Suppressor macrophage (primary cell): Measurements from ENCODE around the gene PPP1R37.

Experiments used
- DNase-seq, 4 experiments: peaks; one replicate each; pipeline ENCODE4 v3.0.0-alpha.2; 2020 to 2022
- total RNA-seq, 17 experiments: gene quantifications; one replicate each; lab custom pipeline; 2026; ENCODE audit warnings: mixed read lengths in 6 of 17, inconsistent platforms in 3 of 17; lab: John Stamatoyannopoulos, UW

Gene PPP1R37
- 9.1 to 80.4 (median 39.1) reads per million in 17 experiments for total RNA-seq

DNA sequence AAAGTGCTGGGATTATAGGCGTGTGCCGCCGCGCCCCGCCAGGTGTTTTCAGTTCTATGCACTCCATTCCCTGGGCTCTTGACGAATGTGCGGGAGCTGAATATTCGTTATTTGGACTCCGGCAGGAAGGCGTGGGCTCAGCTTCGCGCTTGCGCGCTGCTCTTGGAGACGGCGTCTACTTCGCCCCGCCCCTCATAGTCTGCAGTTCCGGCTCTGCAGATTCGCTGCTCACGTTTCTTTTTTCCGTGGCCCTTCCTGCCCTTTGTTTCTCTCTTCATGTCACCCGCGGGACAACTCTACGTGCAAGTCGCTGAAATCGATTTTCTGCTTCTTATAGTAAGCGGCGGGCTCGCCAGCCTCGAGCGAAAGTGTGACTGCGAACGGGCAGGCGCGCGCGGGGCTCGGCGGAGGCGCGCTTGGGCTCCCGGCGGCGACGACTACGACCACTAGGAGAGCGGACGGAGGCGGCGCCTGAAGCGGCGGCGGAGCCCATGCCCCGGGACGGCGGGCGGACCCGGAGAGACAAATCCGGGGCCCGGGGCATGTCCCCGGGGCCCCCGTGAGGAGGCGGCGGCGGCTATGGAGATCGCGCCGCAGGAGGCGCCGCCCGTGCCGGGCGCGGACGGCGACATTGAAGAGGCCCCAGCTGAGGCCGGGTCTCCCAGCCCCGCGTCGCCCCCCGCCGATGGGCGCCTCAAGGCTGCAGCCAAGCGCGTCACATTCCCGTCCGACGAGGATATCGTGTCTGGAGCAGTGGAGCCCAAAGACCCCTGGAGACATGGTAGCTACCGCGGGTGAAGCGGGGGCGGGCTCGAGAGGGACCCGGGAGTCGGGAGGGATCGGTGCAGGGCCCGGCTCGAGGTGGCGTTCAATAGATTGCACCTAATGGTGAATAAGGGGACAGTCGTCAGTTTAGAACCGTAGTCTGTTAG, at the start of gene PPP1R37:
Gene PPP1R37, plus strand, starts transcription at position 433 of the 932 bp plus-strand sequence. Its CDS starts 147 bp downstream, at position 580.
- peak; percentile 96 to 99 (median 98) for DNase-seq

GRCh38 chr19:45045671-45046353, 47.2 kb upstream of the PPP1R37 start:
- no peak for DNase-seq

DNA sequence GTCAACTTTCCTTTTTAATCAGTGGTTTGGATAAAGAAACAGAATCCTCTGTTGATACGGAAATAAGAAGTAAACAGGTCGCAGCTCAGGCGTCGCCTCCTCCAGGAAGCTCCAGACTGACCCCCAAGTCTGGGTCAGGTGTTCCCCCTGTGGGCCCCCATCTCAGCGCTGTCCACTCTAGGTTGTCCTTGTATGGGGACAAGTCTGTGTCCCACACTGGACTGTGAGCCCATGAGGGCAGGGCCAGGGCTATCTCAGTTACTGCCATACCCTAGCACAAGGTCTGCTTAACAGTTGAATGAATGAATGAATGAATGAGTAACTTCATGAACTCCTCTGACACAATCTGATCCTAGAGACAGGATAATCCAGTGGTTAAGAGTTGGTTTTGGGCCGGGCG, 46.6 kb upstream of the PPP1R37 start:
- DNase-seq, result no peak

DNA sequence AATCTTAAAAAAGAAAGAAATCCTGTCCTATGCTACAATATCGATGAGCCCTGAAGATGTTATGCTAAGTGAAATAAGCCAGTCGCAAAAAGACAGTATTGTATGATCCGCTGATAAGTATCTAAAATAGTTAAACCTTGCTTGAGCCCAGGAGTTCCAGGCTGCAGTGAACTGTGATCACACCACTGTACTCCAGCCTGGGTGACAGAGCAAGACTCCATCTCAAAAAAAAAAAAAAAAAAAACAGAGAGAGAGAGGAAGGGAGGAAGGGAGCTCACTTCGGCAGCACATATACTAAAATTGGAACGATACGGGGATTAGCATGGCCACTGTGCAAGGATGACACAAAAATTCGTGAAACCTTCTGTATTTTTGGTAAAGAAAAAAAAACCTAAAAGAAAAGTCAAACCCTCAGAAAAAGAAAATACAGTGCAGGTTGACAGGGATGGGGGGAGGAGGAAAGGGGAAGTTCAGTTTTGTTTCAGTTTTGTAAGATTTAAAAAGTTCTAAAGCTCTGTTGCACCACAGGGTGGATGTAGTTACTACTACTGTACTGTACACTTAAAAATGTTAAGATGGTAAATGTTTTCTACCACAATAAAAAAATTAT, 45.7 kb upstream of the PPP1R37 start:
- DNase-seq, result peak in 3 of 4 experiments; percentile 17 to 66 (median 61)

GRCh38 chr19:45049073-45049736, 43.8 kb upstream of the PPP1R37 start:
- no peak for DNase-seq

DNA sequence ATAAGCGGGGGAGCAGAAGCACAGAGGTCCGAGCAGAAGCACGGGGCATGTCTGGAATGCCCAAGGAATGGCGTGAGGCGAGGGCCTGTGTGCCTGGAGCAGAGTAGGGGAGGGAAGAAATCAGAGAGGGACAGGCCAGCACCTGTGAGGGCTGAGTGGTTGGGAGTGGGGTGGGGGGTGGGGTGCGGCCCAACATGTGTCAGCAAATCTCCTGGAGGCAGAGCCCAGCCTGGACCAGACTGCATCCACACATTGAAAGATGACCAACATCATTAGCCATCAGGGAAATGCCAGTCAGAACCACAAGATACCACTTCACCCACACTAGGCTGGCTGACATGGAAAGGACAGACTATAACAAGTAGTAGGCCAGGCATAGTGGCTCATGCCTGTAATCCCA, 42.9 kb upstream of the PPP1R37 start:
- DNase-seq, result no peak

DNA sequence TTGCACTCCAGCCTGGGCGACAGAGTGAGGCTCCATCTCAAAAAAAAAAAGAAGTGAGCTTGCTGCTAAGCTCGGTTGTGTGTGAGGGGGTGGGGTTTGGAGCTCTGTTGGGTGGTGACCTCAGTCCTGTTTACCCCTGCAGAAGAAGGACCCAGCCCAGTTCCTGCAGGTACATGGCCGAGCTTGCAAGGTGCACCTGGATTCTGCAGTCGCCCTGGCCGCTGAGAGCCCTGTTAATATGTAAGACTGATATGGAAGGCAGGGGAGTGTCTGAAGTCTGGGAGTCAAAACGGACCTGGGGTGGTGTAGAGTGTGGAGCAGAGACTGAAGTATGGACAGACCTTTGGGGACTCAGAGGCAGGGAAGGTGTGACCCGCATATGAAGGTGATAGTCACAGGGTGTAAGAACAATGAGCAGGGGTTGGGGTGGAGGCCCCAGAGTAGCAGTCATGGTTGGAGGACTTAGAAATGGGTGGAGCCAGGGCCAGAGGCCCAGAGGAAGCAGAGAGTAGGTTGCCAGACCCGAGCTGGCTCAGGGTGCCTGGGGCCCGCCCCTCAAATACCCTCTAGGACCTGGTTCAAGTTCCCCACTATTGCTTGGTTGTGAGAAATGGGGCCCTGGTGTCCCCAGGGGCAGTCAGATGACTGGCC, 40.9 kb upstream of the PPP1R37 start:
- DNase-seq, result no peak

DNA sequence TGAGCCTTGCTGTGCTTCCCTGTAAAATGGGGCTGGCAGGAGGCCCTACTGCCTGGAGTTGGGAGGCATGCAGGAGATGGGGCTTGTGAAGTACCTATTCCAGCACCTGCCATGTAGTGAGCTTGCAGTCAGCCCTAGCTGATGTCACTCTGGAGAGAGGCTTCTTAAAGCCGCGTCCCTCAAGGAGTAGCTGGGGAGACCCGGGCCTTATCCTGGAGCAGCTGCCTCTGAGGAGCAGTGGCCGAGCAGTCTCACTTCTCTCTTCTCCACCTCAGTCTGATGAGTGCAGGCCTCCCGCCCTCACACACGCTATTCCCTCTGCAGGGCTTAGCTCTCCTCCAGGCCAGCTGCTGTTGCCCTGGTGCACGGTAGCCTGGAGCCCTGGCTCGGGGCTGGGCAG, 36.1 kb upstream of the PPP1R37 start:
- DNase-seq, result no peak

GRCh38 chr19:45057444-45057843, 35.5 kb upstream of the PPP1R37 start:
- DNase-seq, result no peak

DNA sequence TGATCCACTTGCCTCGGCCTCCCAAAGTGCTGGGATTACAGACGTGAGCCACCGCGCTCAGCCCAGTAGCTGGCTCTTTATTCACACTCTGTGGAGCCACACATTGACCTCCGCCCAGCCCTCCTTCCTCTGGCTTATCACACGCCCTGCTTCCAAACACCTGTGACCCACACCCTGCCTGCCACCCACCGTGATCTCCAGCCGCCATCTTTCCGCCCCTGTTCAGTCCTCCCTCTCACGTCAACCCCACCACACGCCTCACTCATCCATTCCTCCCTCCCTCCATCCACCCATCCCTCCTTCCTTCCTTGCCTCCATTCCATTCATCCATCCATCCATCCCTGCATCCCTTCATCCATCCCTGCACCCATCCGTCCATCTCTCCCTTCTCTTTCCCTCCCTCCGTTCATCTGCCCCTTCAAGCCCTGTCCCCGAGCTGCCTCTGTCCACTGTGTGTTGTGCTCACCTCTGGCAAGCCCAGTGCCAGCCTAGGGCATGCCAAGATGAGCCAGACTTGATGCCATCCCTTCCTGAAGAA, 34.3 kb upstream of the PPP1R37 start:
- DNase-seq, result no peak

DNA sequence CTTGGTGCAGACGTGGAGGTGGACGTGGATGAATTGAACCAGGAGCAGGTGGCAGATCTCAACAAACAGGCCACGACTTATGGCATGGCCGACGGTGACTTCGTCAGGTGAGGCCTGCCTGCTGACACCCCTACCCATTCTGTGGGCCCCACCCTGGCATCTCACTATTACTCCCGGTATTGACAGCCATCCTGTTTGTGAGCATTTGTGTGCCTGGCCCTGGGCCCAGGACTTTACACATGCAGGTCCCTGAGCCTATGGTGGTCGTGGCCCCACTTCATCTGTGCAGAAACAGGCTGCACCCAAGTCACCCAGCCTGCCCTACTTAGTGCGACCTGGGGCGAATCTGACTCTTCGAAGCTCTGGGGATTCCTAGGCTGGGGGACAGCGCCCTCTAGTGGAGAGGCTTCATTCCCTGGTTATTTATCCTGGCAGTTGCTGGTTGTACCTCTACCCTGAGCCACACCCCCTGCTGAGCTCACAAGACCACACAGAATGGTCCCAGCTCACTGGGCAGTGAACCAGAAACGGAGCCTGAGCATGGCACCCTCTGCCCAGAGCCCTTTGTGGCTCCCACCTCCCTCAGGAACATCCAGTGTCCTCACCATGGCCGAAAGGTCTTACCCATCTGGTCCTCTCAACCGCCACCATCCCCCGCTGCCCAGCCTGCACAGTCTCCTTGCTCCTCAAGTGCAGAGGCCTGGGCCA, 33.6 kb upstream of the PPP1R37 start:
- peak; percentile 86 to 92 (median 90) for DNase-seq

GRCh38 chr19:45061965-45062364, 31.0 kb upstream of the PPP1R37 start:
- DNase-seq, result no peak

DNA sequence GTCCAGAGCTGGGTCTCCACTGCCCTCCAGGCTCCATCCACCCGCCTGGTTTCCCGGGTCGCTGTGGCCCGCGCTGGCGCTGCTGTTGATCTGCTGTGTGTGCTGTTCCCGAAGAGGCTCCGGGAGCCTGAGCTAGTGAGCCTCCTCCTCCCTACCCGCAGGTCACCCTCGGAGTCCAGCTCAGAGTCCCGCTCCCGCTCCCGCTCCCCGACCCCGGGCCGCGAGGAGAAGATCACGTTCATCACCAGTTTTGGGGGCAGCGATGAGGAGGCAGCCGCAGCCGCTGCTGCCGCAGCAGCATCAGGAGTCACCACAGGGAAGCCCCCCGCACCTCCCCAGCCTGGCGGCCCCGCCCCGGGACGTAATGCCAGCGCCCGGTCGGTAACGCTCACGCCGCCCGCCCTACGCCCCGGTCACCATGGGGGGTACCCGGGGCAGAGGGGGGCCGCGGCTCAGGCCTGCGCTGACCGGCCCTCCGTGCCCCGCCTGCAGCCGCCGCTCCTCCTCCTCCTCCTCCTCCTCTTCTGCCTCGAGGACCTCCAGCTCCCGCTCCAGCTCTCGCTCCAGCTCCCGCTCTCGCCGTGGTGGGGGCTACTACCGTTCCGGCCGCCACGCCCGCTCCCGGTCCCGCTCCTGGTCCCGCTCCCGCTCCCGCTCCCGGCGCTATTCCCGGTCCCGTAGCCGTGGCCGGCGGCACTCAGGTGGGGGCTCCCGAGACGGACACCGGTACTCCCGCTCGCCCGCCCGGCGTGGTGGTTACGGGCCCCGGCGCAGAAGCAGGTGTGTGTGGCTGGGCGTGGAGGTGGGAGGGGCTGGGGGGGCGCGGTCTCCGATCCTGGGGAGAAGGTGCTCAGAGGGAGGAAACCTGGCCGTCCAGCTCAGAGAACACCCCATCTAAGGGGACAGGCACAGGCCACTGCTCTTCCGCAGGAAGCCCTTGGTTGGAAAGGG, 28.9 kb upstream of the PPP1R37 start:
- no peak for DNase-seq

GRCh38 chr19:45066921-45067661, 25.9 kb upstream of the PPP1R37 start:
- DNase-seq, result no peak

- DNase-seq, result no peak
Observed at GRCh38 chr19:45068041-45068440, 24.9 kb upstream of the PPP1R37 start.

GRCh38 chr19:45069056-45069455, 23.9 kb upstream of the PPP1R37 start:
- peak; percentile 31 to 73 (median 56) for DNase-seq

DNA sequence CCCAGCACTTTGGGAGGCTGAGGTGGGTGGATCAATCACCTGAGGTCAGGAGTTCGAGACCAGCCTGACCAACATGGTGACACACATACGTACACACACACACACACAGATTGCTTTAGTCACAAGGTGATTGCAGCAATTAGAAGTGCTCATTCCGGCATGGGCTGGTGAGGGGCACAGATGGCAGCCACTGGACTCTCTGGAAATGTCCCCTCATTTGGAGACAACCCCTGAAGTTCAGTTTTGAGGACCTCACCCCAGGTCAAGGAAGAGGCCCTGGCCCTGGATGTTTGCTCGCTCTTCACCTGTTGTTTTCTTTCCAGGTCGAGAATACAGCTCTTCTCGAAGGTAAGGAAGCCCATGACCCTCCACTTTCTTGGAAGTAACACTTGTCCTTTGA, 22.8 kb upstream of the PPP1R37 start:
- no peak for DNase-seq

GRCh38 chr19:45070861-45071544, 22.0 kb upstream of the PPP1R37 start:
- no peak for DNase-seq

- no peak for DNase-seq
Observed at GRCh38 chr19:45071545-45071938, 21.4 kb upstream of the PPP1R37 start.
